ENCODE measurements around the gene PRPSAP2.

Gene PRPSAP2

DNA sequence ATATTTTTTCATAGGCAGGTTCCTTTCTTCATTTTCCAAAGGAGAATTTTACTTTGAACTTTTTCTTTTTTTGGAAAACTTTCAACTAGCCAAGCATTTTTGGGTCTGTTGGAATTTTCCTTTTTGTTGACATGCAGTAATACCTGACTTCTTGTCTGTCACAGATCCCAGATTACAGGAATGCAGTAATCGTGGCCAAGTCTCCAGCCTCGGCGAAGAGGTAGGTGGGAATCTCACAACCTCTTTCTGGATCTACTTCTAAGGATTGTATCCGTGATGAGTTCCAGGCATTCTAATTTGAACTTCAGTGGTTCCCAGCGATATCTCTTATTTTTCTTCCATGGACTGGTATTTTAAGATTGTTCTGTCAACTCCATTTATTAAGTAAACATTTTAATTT is 31.7 kb downstream of the PRPSAP2 start:
- CTCF ChIA-PET, result no interaction called here
- POLR2A ChIA-PET, result no interaction called here
- no peak for DNase-seq (ENCODE audit: extremely low spot score)
- TF ChIP-seq, protein P1, sequence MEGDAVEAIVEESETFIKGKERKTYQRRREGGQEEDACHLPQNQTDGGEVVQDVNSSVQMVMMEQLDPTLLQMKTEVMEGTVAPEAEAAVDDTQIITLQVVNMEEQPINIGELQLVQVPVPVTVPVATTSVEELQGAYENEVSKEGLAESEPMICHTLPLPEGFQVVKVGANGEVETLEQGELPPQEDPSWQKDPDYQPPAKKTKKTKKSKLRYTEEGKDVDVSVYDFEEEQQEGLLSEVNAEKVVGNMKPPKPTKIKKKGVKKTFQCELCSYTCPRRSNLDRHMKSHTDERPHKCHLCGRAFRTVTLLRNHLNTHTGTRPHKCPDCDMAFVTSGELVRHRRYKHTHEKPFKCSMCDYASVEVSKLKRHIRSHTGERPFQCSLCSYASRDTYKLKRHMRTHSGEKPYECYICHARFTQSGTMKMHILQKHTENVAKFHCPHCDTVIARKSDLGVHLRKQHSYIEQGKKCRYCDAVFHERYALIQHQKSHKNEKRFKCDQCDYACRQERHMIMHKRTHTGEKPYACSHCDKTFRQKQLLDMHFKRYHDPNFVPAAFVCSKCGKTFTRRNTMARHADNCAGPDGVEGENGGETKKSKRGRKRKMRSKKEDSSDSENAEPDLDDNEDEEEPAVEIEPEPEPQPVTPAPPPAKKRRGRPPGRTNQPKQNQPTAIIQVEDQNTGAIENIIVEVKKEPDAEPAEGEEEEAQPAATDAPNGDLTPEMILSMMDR (IDR thresholded peaks at IDR 0.05; ENCODE audit: control extremely low read depth, extremely low read depth, low read depth, missing control alignments), result no peak

DNA sequence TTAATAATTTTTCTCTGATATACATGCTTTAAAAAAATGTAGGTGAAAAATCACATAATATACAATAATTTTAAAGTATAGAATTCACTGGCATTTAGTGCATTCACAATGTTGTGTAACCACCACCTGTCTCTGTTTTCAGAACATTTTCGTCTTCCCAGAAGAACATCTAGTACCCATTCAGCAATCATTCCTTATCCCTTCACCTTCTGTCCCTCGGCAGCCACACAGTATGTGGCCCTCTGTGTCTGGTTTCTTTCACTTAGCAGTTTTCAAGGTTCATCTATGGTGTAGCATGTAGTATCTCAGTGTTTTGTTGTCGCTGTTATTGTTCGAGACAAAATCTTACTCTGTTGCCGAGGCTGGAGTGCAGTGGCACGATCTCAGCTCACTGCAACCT is 33.6 kb downstream of the PRPSAP2 start:
- POLR2A ChIA-PET, result no interaction called here

DNA sequence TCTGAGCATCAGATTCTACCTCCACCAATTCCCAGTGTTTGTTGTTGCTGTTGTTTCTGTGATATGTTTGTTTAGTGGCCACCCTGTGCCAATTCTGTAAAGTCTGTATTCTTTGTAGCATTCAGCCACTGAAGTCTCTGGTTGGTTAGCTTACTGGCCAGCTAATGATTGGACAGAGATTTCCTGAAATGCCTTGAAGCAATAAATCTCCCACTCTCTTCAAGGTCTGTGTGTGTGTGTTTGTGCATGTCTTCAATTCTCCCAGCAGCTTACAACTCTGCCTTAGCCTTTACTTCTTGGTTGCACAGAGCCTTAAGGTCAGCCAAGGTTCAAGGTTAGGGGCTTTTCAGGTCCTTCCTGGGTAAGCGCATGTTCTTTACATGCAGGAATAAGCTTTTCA is 38.2 kb downstream of the PRPSAP2 start:
- POLR2A ChIA-PET, result interaction anchor here (0.7 kb wide), 1 partner anchor 39 kb away, joined by 5 read pairs; no protein-coding TSS in a partner anchor
- DNase-seq (ENCODE audit: extremely low spot score), result no peak
- TF ChIP-seq, protein P1 (IDR thresholded peaks at IDR 0.05; ENCODE audit: control extremely low read depth, extremely low read depth, low read depth, missing control alignments), result no peak
- CTCF ChIA-PET, result interaction anchor here (1.1 to 2.1 kb wide), 3 partner anchors 31 to 64 kb away, joined by 4 to 10 read pairs (median 5); no protein-coding TSS in a partner anchor

More for the DNA sequence above, 33.6 kb downstream of the PRPSAP2 start:
- TF ChIP-seq, protein P1 (IDR thresholded peaks at IDR 0.05; ENCODE audit: control extremely low read depth, extremely low read depth, low read depth, missing control alignments), result no peak
- no peak for DNase-seq (ENCODE audit: extremely low spot score)
- CTCF ChIA-PET, result no interaction called here

DNA sequence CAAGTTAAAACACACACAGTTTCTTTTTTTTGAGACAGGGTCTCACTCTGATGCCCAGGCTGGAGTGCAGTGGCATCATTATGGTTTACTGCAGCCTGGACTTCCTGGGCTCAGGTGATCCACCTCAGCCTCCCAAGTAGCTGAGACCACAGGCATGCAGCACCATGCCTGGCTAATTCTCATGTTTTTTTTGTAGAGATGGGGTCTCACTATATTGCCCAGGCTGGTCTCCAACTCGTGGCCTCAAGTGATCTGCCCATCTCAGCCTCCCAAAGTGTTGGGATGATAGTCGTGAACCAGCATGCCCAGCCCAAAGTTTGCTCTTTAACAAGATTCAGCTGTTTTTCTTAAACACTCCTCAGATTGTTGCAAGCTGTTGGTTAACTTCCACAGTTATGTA is 39.0 kb downstream of the PRPSAP2 start:
- DNase-seq (ENCODE audit: extremely low spot score), result no peak
- CTCF ChIA-PET, result interaction anchor here (1.1 to 2.1 kb wide), 3 partner anchors 32 to 64 kb away, joined by 4 to 10 read pairs (median 5); no protein-coding TSS in a partner anchor

DNA sequence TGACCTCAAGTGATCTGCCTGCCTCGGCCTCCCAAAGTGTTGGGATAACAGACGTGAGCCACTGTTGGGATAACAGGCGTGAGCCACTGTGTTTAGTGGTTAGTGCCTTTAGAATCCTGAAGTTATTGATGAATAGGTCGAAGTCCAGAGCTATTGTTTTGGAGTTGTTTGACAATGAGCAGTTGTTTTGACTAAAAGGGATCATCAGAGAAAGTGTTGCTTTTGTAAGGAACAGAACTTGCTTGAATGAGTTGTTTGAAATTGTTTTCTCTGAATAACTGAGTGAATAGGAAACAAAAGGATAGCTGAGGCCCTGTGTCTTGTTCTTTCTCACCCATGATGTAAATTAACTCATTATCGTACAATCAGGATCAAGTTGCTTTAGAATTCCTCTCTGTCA is 46.6 kb downstream of the PRPSAP2 start:
- ChIA-PET POLR2A (no interaction called here), CTCF (interaction anchor here (0.9 to 1.1 kb wide), 2 partner anchors 9 to 55 kb away, joined by 3 read pairs; no protein-coding TSS in a partner anchor)
- TF ChIP-seq, protein P1 (IDR thresholded peaks at IDR 0.05; ENCODE audit: control extremely low read depth, extremely low read depth, low read depth, missing control alignments), result no peak
- no peak for DNase-seq (ENCODE audit: extremely low spot score)

More for the DNA sequence above, 39.0 kb downstream of the PRPSAP2 start:
- POLR2A ChIA-PET, result no interaction called here
- TF ChIP-seq, protein P1 (IDR thresholded peaks at IDR 0.05; ENCODE audit: control extremely low read depth, extremely low read depth, low read depth, missing control alignments), result no peak

DNA sequence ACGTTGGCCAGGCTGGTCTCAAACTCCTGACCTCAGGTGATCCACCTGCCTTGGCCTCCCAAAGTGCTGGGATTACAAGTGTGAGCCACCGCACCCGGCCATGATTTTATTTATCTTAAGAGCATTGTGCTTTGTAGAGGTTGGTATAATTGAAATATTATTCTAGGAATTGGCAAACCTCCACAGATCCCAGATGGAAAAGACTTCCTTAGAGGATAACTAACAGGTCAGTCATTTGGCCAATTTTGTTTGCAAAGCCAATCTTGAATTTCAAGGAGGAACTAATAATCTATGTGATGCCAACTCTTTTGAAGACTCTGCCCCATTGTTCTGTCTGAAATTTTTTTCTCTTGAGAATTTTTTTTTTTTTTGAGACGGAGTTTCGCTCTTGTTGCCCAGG is 47.3 kb downstream of the PRPSAP2 start:
- DNase-seq (ENCODE audit: extremely low spot score), result no peak
- TF ChIP-seq, protein P1 (IDR thresholded peaks at IDR 0.05; ENCODE audit: control extremely low read depth, extremely low read depth, low read depth, missing control alignments), result no peak
- POLR2A ChIA-PET, result no interaction called here
- CTCF ChIA-PET, result interaction anchor here (0.9 kb wide), 1 partner anchor 10 kb away, joined by 3 read pairs; no protein-coding TSS in a partner anchor
